GM12864 (cell line): Measurements from ENCODE around the gene APOA1.
A peak's percentile ranks its signal among the peaks of the same experiment; 100 is the strongest.
"Not testable (repeated sequence)": the region's sequence is repeated elsewhere in the genome, so short reads cannot be mapped to it uniquely, and the experiment has no call there.

Experiments
- DNase-seq: peaks from one replicate; pipeline ENCODE4 v3.0.0-alpha.2; 2011; ENCODE audit warnings: low read depth
- H3K4me3 ChIP-seq: 2 replicates; pipeline ENCODE4 v1.5.1; 2011; ENCODE audit warnings: mild to moderate bottlenecking, low read depth, low read length, control low read depth
- TF ChIP-seq, protein P1 (sequence below): IDR thresholded peaks from 2 replicates; pipeline ENCODE4 v1.5.1; 2011; ENCODE audit warnings: low read depth, mild to moderate bottlenecking, moderate library complexity, low read length, control low read depth, inconsistent platforms; ENCODE audit errors: missing control alignments

The APOA1 gene

DNA sequence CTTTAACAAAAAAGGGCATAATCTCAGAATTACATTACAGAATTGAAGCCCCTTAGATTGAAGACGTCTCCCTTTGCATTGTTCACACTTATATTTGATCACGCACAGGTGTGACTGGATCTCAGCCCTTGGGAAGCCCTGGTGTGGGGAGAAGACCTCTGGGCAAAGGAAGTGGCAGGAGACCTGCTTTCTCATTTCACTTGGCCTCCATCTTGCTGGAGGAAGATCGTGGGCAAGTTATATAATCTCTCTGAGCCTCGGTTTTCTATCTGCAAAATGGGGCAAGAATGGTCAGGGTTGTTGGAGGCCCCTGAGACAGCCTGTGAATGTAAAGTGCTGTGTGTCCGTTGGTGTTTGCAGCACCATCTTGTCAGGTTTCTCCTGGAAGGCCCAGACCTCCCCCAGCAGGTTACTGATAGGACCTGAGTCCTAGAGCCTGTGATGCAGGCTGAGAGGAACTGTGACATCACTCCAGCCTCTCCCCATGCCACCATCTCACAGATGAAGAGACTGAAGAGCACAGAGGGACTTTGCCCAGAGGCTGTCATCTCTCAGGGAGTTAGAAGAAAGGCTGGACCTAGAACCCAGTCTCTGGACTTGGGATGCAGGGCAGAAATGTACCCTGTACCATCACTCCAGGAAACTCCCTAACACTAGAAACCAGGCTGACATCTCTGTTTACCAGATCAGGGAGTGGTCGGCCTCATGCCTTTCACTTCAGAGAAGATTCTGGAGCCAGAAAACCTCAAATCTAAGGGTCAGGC is 1.1 kb upstream of the APOA1 start:
- TF ChIP-seq, protein P1, sequence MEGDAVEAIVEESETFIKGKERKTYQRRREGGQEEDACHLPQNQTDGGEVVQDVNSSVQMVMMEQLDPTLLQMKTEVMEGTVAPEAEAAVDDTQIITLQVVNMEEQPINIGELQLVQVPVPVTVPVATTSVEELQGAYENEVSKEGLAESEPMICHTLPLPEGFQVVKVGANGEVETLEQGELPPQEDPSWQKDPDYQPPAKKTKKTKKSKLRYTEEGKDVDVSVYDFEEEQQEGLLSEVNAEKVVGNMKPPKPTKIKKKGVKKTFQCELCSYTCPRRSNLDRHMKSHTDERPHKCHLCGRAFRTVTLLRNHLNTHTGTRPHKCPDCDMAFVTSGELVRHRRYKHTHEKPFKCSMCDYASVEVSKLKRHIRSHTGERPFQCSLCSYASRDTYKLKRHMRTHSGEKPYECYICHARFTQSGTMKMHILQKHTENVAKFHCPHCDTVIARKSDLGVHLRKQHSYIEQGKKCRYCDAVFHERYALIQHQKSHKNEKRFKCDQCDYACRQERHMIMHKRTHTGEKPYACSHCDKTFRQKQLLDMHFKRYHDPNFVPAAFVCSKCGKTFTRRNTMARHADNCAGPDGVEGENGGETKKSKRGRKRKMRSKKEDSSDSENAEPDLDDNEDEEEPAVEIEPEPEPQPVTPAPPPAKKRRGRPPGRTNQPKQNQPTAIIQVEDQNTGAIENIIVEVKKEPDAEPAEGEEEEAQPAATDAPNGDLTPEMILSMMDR = no peak
- DNase-seq = no peak
- H3K4me3 ChIP-seq = no peak overlapping the region

DNA sequence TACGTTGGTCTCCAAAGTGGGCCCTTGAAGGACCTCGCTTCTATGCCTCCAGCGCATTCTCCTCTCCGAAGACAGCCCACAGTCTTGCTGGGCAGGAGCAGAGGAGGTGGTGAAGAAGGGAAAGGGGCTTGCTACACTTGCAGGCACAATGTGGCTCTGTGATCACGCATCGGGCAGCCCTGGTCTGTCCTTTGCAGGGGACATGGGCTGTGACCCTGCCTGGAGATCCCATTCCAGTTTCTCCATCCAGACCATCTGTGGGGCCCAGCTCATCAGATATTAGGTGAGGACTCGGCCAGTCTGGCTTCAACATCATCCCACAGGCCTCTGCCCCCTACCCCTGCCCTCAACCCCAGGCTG is 810 bp downstream of the APOA1 start:
- TF ChIP-seq, protein P1 = no peak
- DNase-seq = no peak
- H3K4me3 ChIP-seq = no peak overlapping the region

DNA sequence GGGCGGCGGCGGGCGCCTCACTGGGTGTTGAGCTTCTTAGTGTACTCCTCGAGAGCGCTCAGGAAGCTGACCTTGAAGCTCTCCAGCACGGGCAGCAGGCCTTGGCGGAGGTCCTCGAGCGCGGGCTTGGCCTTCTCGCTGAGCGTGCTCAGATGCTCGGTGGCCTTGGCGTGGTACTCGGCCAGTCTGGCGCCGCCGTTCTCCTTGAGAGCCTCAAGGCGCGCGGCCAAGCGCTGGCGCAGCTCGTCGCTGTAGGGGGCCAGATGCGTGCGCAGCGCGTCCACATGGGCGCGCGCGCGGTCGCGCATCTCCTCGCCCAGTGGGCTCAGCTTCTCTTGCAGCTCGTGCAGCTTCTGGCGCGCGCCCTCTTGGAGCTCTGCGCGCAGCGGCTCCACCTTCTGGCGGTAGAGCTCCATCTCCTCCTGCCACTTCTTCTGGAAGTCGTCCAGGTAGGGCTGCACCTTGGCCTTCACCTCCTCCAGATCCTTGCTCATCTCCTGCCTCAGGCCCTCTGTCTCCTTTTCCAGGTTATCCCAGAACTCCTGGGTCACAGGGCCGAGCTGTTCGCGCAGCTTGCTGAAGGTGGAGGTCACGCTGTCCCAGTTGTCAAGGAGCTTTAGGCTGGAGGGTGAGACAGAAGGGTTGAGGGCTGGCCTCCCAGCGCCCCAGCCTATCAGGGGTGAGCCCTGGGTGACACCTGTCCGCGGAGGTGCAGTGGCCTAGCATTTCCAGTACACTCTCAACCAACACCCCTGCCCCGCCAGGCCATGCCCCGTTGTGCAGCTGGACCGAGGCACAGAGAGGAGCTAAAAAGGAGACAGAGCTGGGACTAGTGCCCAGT is 1.4 kb downstream of the APOA1 start:
- peak overlapping the region; percentile 51 for H3K4me3 ChIP-seq
- TF ChIP-seq, protein P1 = peak; percentile 76

DNA sequence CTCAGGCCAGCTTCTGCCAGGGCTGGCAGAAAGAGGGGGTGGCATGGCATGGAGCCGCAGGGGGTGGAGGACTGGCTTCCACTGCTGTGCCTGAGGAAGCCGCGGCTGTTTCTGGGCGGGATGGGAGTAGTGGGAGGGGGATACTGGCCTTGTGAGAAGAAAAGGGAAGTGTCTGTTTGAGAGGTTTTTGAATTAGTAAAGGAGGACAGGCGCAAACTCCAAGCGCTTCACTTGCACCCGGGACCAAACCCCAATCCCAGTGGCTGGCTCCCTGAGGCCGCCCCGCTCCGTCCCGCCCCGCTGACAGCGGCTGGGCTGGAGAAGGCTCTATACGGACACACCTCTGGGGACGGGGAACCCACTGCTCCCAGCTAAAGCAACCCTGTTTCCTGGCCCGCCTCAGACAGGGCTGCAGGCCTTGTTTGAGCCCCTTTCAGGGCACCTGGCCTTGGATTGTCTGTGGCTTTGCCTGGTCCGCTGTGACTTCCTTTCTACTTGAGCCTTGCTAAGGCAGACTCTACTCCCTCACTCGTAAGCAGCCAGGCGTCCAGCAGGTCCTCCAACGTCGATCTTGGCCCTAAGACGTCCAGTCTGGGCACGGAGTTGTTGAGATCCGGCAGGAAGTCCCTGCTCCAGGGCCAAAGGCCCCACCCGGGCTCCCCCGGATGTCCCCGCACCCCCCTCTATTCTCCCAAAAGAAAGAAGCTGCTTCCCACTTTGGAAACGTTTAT is 2.2 kb downstream of the APOA1 start:
- TF ChIP-seq, protein P1 = no peak
- H3K4me3 ChIP-seq = peak overlapping the region; percentile 51
- DNase-seq = no peak

More for the DNA sequence above, 1.4 kb downstream of the APOA1 start:
- peak; percentile 64 for DNase-seq

DNA sequence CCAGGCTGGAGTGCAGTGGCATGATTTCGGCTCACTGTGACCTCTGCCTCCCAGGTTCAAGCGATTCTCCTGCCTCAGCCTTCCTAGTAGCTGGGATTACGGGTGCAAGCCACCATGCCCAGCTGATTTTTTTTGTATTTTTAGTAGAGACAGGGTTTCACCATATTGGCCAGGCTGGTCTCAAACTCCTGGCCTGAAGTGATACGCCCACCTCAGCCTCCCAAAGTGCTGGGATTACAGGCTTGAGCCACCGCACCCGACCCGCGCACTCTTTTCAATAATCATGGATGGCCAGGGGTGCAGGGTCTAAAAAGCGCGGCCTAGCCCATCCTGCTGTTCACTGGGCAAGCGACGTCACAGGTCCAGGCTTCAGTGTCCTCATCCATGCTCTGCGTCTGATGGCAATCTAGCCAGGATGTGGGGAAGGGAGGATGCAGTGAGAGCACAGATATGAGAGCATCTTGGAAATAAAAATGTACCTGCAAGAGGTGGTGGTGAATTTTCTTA is 2.8 kb downstream of the APOA1 start:
- not testable (repeated sequence) for DNase-seq, H3K4me3 ChIP-seq

DNA sequence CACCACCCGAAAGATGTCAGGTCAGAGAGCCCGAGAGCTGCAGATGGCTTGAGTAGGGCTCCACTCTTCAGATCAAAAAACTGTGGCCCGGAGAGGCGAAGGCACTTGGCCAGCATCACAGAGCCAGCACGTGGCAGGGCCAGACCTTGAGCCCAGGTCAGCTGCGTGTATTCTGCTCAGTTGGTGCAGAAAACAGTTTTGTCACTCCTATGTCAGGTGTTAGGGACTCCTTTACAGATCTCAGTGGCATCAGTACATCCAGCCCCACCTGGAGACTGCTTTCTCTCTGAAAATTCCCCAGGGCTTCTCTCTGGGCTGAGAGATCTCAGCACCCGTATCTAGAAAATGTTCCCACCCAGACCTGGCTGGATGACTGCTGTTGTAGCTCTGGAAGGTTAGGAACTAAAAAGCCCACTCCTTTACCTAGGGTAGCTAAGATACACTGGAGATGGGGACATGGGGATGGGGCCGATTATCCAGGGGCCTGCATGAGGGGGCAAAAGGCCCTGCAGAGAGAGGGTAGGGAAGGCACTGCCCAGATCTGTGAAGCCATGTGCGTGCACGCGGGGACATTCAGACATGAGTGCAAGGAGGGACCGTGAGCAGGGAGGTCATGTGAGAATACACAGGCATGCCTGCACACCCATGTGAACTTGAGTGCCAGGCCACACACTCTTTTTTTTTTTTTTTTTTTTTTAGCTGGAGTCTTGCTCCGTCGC is 3.4 kb downstream of the APOA1 start:
- TF ChIP-seq, protein P1 = no peak
- no peak overlapping the region for H3K4me3 ChIP-seq
- DNase-seq = no peak
